Measurements from ENCODE around the gene NGEF. TPM values are rescaled to one million over a fixed set of nuclear protein-coding genes. Genes with fewer than 3 reads are reported as not detected.

NGEF gene
- total and polyA plus RNA-seq, 4 donors = 10.6 to 22.6 (median 10.8) TPM

DNA sequence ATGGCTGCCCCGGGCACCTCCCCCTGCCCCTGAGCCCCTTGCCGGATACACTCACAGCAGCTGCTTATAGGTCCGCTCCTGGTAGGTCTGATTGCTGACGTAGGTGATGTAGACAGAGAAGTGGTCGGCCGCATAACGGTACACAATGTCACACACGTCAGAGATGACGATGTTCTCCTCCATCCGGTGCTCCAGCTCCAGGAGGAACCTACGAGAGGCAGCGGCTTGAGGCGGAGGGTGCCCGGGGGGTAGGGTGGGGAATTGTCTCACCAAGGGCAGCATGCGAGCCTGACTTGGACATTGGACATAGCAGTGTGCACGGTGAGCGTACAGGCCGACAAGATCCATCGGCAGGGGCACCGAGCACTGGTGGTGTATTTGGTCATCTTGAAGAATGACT is 120.2 kb downstream of the NGEF start:
- TF ChIP-seq FOXA1 (IDR thresholded peaks at IDR 0.05) (no peak), HNF4A (conservative IDR thresholded peaks at IDR 0.05) (no peak), JUND (IDR thresholded peaks at IDR 0.05) (no peak), SP1 (IDR thresholded peaks at IDR 0.05) (no peak), YY1 (IDR thresholded peaks at IDR 0.05) (no peak)
- TF ChIP-seq, protein P1, sequence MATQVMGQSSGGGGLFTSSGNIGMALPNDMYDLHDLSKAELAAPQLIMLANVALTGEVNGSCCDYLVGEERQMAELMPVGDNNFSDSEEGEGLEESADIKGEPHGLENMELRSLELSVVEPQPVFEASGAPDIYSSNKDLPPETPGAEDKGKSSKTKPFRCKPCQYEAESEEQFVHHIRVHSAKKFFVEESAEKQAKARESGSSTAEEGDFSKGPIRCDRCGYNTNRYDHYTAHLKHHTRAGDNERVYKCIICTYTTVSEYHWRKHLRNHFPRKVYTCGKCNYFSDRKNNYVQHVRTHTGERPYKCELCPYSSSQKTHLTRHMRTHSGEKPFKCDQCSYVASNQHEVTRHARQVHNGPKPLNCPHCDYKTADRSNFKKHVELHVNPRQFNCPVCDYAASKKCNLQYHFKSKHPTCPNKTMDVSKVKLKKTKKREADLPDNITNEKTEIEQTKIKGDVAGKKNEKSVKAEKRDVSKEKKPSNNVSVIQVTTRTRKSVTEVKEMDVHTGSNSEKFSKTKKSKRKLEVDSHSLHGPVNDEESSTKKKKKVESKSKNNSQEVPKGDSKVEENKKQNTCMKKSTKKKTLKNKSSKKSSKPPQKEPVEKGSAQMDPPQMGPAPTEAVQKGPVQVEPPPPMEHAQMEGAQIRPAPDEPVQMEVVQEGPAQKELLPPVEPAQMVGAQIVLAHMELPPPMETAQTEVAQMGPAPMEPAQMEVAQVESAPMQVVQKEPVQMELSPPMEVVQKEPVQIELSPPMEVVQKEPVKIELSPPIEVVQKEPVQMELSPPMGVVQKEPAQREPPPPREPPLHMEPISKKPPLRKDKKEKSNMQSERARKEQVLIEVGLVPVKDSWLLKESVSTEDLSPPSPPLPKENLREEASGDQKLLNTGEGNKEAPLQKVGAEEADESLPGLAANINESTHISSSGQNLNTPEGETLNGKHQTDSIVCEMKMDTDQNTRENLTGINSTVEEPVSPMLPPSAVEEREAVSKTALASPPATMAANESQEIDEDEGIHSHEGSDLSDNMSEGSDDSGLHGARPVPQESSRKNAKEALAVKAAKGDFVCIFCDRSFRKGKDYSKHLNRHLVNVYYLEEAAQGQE (IDR thresholded peaks at IDR 0.05) = no peak
- TF ChIP-seq, protein P2, sequence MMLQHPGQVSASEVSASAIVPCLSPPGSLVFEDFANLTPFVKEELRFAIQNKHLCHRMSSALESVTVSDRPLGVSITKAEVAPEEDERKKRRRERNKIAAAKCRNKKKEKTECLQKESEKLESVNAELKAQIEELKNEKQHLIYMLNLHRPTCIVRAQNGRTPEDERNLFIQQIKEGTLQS (IDR thresholded peaks at IDR 0.05) = no peak
- TF ChIP-seq, protein P3, sequence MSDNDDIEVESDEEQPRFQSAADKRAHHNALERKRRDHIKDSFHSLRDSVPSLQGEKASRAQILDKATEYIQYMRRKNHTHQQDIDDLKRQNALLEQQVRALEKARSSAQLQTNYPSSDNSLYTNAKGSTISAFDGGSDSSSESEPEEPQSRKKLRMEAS (IDR thresholded peaks at IDR 0.05) = no peak
- TF ChIP-seq, protein P4, sequence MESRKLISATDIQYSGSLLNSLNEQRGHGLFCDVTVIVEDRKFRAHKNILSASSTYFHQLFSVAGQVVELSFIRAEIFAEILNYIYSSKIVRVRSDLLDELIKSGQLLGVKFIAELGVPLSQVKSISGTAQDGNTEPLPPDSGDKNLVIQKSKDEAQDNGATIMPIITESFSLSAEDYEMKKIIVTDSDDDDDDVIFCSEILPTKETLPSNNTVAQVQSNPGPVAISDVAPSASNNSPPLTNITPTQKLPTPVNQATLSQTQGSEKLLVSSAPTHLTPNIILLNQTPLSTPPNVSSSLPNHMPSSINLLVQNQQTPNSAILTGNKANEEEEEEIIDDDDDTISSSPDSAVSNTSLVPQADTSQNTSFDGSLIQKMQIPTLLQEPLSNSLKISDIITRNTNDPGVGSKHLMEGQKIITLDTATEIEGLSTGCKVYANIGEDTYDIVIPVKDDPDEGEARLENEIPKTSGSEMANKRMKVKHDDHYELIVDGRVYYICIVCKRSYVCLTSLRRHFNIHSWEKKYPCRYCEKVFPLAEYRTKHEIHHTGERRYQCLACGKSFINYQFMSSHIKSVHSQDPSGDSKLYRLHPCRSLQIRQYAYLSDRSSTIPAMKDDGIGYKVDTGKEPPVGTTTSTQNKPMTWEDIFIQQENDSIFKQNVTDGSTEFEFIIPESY (IDR thresholded peaks at IDR 0.05) = no peak
- H3K36me3 ChIP-seq (ENCODE audit: control insufficient read depth in 4 of 4, insufficient read depth in 3 of 4, low read depth in 1 of 4, low read length in 3 of 4) = peaks cover 0 to 33% (median 8%) of the 10 kb centered on the region in 4 donors
- H3K9me3 ChIP-seq (ENCODE audit: control insufficient read depth in 4 of 4, low read length in 3 of 4) = no peaks in the 10 kb centered on the region
- no peak for DNase-seq (ENCODE audit: low spot score)
- H3K27ac ChIP-seq (ENCODE audit: low read depth in 1 of 2, low read length in 2 of 2) = no peak overlapping the region
- H3K9ac ChIP-seq (ENCODE audit: low read depth in 1 of 2, low read length in 2 of 2) = no peak overlapping the region
- H3K27me3 ChIP-seq (ENCODE audit: control insufficient read depth in 4 of 4, insufficient read depth in 4 of 4, low read length in 3 of 4) = no peaks in the 10 kb centered on the region
- WGBS = 93% methylated on average over 20 of the region's 20 CpGs
- H3K4me1 ChIP-seq (ENCODE audit: control insufficient read depth in 4 of 4, insufficient read depth in 4 of 4, low read length in 3 of 4) = no peaks in the 10 kb centered on the region
- no peak overlapping the region for H3K4me3 ChIP-seq (ENCODE audit: low read depth in 1 of 3, low read length in 3 of 3)

DNA sequence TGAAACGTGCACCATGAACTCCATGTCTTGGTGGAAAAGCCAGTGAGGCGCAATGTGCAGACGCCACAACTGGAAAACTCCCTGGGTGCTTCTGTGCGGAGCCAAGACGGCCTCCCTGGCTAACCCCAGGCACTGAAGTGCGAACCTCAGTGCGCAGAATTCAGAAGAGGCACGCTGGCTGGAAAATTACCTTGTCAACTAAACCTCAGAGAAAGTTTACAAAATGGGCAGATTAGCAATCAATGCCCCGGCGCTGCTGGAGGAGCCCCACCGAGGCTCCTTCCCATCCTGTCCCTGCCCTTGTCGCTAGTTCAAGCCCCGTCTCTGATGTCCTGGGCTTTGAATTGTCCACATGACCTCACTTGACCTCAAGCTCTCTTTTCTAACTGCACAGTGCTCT is 120.8 kb downstream of the NGEF start:
- H3K27ac ChIP-seq (ENCODE audit: low read depth in 1 of 2, low read length in 2 of 2) = no peak overlapping the region
- TF ChIP-seq NR2F2 (IDR thresholded peaks at IDR 0.05) (no peak), HNF4A (conservative IDR thresholded peaks at IDR 0.05) (no peak), JUND (IDR thresholded peaks at IDR 0.05) (no peak), GABPA (IDR thresholded peaks at IDR 0.05 in 1 of 2, conservative IDR thresholded peaks at IDR 0.05 in 1 of 2) (no peak), RAD21 (IDR thresholded peaks at IDR 0.05) (no peak), HNF4G (IDR thresholded peaks at IDR 0.05) (no peak), FOXA2 (IDR thresholded peaks at IDR 0.05) (no peak), YY1 (IDR thresholded peaks at IDR 0.05) (no peak), EGR1 (IDR thresholded peaks at IDR 0.05; ENCODE audit: low read depth in 2 of 2) (no peak), FOXA1 (IDR thresholded peaks at IDR 0.05) (no peak)
- TF ChIP-seq, protein P1 (IDR thresholded peaks at IDR 0.05) = no peak
- TF ChIP-seq, protein P4 (IDR thresholded peaks at IDR 0.05) = no peak
- TF ChIP-seq, protein P3 (IDR thresholded peaks at IDR 0.05) = no peak
- TF ChIP-seq, protein P5, sequence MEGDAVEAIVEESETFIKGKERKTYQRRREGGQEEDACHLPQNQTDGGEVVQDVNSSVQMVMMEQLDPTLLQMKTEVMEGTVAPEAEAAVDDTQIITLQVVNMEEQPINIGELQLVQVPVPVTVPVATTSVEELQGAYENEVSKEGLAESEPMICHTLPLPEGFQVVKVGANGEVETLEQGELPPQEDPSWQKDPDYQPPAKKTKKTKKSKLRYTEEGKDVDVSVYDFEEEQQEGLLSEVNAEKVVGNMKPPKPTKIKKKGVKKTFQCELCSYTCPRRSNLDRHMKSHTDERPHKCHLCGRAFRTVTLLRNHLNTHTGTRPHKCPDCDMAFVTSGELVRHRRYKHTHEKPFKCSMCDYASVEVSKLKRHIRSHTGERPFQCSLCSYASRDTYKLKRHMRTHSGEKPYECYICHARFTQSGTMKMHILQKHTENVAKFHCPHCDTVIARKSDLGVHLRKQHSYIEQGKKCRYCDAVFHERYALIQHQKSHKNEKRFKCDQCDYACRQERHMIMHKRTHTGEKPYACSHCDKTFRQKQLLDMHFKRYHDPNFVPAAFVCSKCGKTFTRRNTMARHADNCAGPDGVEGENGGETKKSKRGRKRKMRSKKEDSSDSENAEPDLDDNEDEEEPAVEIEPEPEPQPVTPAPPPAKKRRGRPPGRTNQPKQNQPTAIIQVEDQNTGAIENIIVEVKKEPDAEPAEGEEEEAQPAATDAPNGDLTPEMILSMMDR (IDR thresholded peaks at IDR 0.05; ENCODE audit: low read depth, low read length, missing input control) = no peak
- H3K4me3 ChIP-seq (ENCODE audit: low read depth in 1 of 3, low read length in 3 of 3) = no peak overlapping the region
- 96% methylated on average over 13 of the region's 13 CpGs for WGBS
- H3K36me3 ChIP-seq (ENCODE audit: control insufficient read depth in 4 of 4, insufficient read depth in 3 of 4, low read depth in 1 of 4, low read length in 3 of 4) = peaks cover 0 to 37% (median 11%) of the 10 kb centered on the region in 4 donors
- H3K9ac ChIP-seq (ENCODE audit: low read depth in 1 of 2, low read length in 2 of 2) = no peak overlapping the region
- no peaks in the 10 kb centered on the region for H3K4me1 ChIP-seq (ENCODE audit: control insufficient read depth in 4 of 4, insufficient read depth in 4 of 4, low read length in 3 of 4)
- H3K27me3 ChIP-seq (ENCODE audit: control insufficient read depth in 4 of 4, insufficient read depth in 4 of 4, low read length in 3 of 4) = no peaks in the 10 kb centered on the region
- H3K9me3 ChIP-seq (ENCODE audit: control insufficient read depth in 4 of 4, low read length in 3 of 4) = no peaks in the 10 kb centered on the region
- peak; percentile 25 for DNase-seq (ENCODE audit: low spot score)
